ENCODE measurements around the gene MME. TPM values are rescaled to one million over a fixed set of nuclear protein-coding genes. Genes with fewer than 3 reads are reported as not detected.

The MME gene
- total and polyA plus RNA-seq, 2 of the 8 experiments (the other 6 are each of a cell fraction or from before 2014, with no cell fraction given), result 5.0 to 39.6 TPM

DNA sequence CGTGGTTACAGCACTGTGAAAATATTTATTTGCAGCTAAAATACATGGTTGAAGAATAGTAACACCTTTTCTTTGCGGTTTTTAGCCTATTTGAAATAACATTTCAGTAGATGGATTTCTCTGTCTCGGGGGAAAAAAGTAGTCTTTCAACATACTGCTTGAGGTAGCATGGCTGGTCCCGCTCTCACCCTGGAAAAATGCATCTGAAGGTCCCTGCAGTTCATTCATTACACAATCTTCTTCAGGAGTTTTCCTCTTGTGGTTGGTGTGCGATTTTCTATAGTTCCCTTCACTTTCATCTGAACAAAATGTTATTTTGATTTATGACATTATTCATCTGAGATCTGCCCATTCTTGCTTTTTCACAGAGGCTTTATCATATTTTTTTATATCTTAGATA is 137.5 kb downstream of the MME start:
- Histone ChIP-seq H3K18ac (ENCODE audit: extremely low read depth, low read length) (no peak overlapping the region), H2BK15ac (ENCODE audit: low read length) (no peak overlapping the region), H4K91ac (replicated peaks; ENCODE audit: insufficient read length, low read length) (no peak overlapping the region), H3K14ac (ENCODE audit: insufficient read length) (no peak overlapping the region), H3K27ac (ENCODE audit: low read depth, low read length) (no peak overlapping the region), H3K4me1 (replicated peaks in 1 of 4; ENCODE audit: control insufficient read depth in 3 of 4, insufficient read depth in 4 of 4, low read length in 3 of 4) (no peaks in the 10 kb centered on the region), H3K4ac (replicated peaks; ENCODE audit: insufficient read length, low read depth, low read length) (no peak overlapping the region), H2BK12ac (ENCODE audit: low read depth, low read length) (no peak overlapping the region), H4K20me1 (replicated peaks in 1 of 2; ENCODE audit: control insufficient read depth in 1 of 2, insufficient read depth in 2 of 2, low read length in 2 of 2) (no peaks in the 10 kb centered on the region), H3K23me2 (ENCODE audit: low read depth, low read length) (no peaks in the 10 kb centered on the region), H2BK20ac (ENCODE audit: low read length) (no peak overlapping the region), H3K36me3 (ENCODE audit: control insufficient read depth in 2 of 4, insufficient read depth in 4 of 4, low read length in 3 of 4) (no peaks in the 10 kb centered on the region), H3K79me2 (ENCODE audit: control insufficient read depth in 1 of 2, insufficient read depth in 2 of 2, low read length in 2 of 2) (no peaks in the 10 kb centered on the region), H2AK5ac (ENCODE audit: low read depth, low read length) (no peak overlapping the region), H3K9ac (replicated peaks in 1 of 4; ENCODE audit: extremely low read depth in 1 of 4, low read depth in 3 of 4, low read length in 3 of 4) (no peak overlapping the region), H3K23ac (ENCODE audit: insufficient read length) (no peak overlapping the region), H3K4me3 (ENCODE audit: extremely low read depth in 1 of 4, insufficient read depth in 2 of 4, low read depth in 3 of 4, low read length in 4 of 4) (no peak overlapping the region), H4K5ac (ENCODE audit: insufficient read length, low read depth, low read length) (no peak overlapping the region), H3K4me2 (ENCODE audit: insufficient read depth in 1 of 2, low read depth in 2 of 2, low read length in 2 of 2) (no peak overlapping the region), H4K8ac (ENCODE audit: extremely low read depth, insufficient read depth, low read length) (no peak overlapping the region), H3K27me3 (replicated peaks in 1 of 4; ENCODE audit: control insufficient read depth in 3 of 4, extremely low read depth in 1 of 4, insufficient read depth in 3 of 4, low read length in 3 of 4) (no peaks in the 10 kb centered on the region), H3K9me3 (ENCODE audit: insufficient read depth in 2 of 2, low read depth in 1 of 2, low read length in 1 of 2) (no peaks in the 10 kb centered on the region), H3K56ac (replicated peaks; ENCODE audit: insufficient read length, low read depth, low read length) (no peak overlapping the region), H3K79me1 (ENCODE audit: low read depth, low read length) (no peaks in the 10 kb centered on the region), H2AFZ (ENCODE audit: low read length) (no peak overlapping the region), H2BK5ac (ENCODE audit: low read depth, low read length) (no peak overlapping the region), H2BK120ac (replicated peaks; ENCODE audit: low read depth, low read length) (no peak overlapping the region)
- POLR2A ChIA-PET (ENCODE audit: partially characterized antibody), result no interaction called here
- WGBS, 2 experiments (ENCODE audit: extremely low coverage in 1 of 2, insufficient coverage in 1 of 2, insufficient read length in 1 of 2, insufficient replicate concordance in 2 of 2, low coverage in 1 of 2, low lambda C conversion rate in 2 of 2, missing lambda C conversion rate in 1 of 2), result 82% methylated on average over 5 of the region's 5 CpGs; no CpG with 5 or more reads in 1 of the 2 experiments
- no peak for TF ChIP-seq BACH1 (IDR thresholded peaks at IDR 0.05; ENCODE audit: low read length)
- FAIRE-seq (no peak), DNase-seq (ENCODE audit: low read depth in 1 of 2, low spot score in 2 of 2) (no peak)
- CTCF ChIA-PET (ENCODE audit: partially characterized antibody), result no interaction called here

Data from H1 (cell line).